ENCODE data around the gene OR5B17.
"Not testable (repeated sequence)": the region's sequence is repeated elsewhere in the genome, so short reads cannot be mapped to it uniquely, and the experiment has no call there.

OR5B17 gene

GRCh38 chr11:58358969-58359368 is at the start of gene OR5B17:
TSS of gene OR5B17 (minus strand) at chr11:58359069. CDS start at chr11:58359069, 0 bp downstream.
- no peak for DNase-seq

DNA sequence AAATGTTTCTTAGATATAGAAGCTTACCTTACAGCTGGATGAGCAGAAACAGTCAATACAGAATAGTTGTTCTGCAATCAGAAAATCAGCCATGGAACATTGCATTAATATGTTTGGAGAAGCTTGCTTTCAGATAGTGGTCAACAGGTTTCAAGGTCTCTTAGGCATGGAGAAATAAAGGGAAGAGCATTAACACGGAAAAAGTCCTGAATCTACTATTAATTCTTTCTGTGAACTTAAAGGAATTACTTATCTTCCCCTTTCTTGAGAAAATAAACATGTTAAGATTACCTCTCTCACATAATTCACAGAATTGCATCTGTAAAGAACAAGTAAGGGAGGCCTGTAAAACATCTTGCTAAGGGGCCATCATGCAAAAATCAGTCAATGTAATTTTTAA is 47.9 kb upstream of the OR5B17 start, which contains the start of gene OR5B3:
Gene OR5B3 (minus strand): TSS at position 101 of the 400 bp plus-strand sequence. CDS start 3,465 bp downstream, outside the sequence.
- no peak for DNase-seq

- not testable (repeated sequence) for DNase-seq
Measured at GRCh38 chr11:58399622-58400021, 40.8 kb upstream of the OR5B17 start.

DNA sequence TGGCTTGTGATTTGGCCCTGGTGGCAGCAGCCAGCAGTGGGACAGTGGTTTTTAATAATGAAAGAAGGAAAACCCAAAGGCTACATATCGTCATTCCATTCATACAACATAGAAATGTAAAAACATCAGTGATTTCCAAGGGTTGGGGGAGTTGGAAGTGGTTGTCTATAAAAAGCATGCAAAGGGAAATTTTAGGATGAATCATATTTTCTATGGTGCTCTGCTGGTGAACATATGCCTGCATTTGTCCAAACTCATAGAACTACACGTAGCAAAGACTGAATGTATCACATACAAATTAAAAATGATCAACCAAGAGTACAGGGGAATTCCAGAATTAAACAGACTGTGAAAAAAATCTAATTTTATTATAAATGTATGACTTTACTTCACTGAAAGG is 36.7 kb upstream of the OR5B17 start:
- DNase-seq = no peak

GRCh38 chr11:58394195-58394594 is 35.3 kb upstream of the OR5B17 start:
- no peak for DNase-seq

DNA sequence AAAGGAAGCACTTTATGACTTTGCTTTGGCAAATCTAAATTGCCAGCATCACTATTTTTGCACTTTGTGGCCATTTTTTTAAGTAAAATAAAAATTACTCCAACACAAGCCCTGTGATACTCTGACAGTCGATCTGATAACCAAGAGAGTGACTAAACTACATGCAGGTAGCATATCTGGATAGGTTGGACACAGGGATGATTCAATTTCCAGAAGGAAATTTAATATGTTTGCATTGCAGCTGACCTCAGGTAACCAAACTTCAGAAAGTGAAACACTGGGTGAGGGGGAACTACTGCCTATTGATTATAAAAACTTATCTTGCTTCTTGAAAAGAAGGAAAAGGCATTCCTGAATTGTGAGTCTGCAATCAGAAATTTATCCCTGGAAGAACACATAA is 33.9 kb upstream of the OR5B17 start:
- DNase-seq = no peak

GRCh38 chr11:58391879-58392278 is 33.0 kb upstream of the OR5B17 start:
- DNase-seq = no peak

- no peak for DNase-seq
Measured at GRCh38 chr11:58390551-58391063, 31.7 kb upstream of the OR5B17 start.

DNA sequence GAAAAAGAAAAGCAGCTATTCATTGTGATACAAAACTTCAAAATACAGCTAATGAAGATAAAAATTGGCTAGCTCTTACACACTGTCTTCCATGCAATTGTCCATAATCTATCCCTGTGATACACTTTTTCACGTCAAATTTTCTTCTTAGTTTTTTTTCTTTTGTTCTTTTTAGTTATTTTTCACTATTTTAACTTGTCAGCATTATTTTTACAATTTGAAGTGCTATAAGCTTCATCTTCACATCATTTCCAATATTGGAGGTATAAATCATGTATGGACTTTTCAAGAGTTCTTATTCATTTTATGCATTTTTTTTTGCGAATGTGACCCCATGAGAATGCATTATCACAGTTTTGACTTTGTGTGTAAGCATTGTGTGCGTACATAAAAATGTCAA is 4.1 kb downstream of the OR5B17 start:
- no peak for DNase-seq

DNA sequence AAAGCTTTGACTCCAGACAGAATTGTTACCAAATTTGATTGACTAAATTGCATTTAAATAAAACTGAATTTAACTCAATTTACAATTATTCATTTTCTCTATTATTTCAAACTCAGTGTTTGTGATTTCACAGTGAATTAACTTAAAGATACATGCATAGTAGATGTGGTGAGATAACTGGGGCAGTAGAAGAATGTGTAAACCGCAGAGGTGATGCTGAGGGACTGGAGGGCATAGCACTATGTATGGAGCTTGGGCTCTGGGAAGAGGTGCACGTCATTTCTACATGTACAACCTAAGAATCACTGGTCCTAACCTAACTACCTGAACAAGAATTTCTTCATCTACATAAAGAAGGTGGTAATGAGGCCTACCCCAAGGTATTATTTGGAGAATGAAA is 13.7 kb downstream of the OR5B17 start:
- DNase-seq = no peak

DNA sequence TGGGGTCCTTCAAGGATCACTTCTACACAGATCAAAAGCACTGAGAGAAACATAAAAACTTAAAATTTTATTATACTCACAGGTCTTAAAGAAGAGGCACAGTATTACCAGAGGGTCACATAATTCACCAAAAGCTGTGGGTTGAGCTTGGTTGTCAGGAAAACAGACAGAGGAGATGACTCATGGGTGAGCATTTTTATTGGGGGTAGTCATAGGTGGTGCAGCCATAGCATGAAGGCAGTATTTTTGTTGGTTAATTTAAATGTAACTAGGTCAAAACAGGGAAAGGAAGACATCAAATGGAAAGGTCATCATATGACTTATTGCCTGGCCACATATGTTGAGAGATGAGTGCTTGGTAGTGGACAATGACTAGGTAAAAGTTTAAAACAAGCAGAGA is 24.2 kb downstream of the OR5B17 start:
- no peak for DNase-seq

DNA sequence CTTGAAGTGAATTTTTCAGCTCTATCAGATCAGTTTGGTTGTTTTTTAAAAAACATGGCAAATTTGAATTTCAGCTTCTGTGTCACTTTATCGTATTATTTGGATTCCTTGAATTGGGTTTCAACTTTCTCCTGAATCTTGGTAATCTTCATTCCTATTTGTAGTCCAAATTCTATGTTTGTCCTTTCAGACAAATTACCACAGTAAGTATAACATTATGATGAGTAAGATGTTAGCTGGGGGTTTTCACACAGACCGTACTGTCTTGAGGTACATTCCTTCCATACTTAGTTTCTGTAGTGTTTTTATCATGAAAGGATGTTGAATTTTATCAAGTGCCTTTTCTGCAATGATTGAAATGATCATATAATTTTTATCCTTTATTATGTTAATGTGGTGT is 28.0 kb downstream of the OR5B17 start:
- no peak for DNase-seq

- DNase-seq = no peak
Measured at GRCh38 chr11:58318532-58318931, 40.3 kb downstream of the OR5B17 start.

GRCh38 chr11:58316142-58316541 is 42.7 kb downstream of the OR5B17 start:
- no peak for DNase-seq

Data from nucleus accumbens (tissue), 56 donors.